SK-N-SH (cell line): ENCODE measurements around the gene GNB5.
"Not testable (repeated sequence)": the region's sequence is repeated elsewhere in the genome, so short reads cannot be mapped to it uniquely, and the experiment has no call there.

Experiments used
- RXRA ChIP-seq: IDR thresholded peaks from 2 replicates; pipeline ENCODE4 v1.4.0; 2012; ENCODE audit warnings: low read depth, mild to moderate bottlenecking, borderline replicate concordance
- TAF1 ChIP-seq: IDR thresholded peaks from 2 replicates; pipeline ENCODE4 v1.6.1; 2012; ENCODE audit warnings: low read depth, mild to moderate bottlenecking, low read length, moderate library complexity, borderline replicate concordance
- TF ChIP-seq, protein P1 (sequence below): fragments of 200-600 bp; sonication (generic); IDR thresholded peaks from 2 replicates; pipeline ENCODE4 v1.6.1; 2017; ENCODE audit warnings: antibody characterized with exemption, mild to moderate bottlenecking, moderate library complexity

DNA sequence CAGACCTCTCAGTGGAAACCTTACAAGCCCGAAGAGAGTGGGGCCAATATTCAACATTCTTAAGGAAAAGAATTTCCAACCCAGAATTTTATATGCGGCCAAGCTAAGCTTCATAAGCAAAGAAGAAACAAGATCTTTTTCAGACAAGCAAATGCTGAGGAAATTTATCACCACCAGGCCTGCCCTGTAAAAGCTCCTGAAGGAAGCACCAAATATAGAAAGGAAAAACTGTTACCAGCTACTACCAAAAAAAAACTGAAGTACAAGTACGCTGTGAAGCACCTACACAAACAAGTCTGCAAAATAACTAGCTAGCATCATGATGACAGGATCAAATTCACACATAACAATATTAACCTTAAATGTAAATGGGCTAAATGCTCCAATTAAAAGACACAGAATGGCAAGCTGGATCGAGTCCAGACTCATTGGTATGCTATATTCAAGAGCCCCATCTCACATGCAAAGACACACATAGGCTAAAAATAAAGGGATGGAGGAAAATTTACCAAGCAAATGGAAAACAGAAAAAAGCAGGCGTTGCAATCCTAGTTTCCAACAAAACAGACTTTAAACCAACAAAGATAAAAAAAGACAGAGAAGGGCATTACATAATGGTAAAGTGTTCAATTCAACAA, 25.6 kb downstream of the GNB5 start:
- not testable (repeated sequence) for TF ChIP-seq TAF1, RXRA
- TF ChIP-seq, protein P1, sequence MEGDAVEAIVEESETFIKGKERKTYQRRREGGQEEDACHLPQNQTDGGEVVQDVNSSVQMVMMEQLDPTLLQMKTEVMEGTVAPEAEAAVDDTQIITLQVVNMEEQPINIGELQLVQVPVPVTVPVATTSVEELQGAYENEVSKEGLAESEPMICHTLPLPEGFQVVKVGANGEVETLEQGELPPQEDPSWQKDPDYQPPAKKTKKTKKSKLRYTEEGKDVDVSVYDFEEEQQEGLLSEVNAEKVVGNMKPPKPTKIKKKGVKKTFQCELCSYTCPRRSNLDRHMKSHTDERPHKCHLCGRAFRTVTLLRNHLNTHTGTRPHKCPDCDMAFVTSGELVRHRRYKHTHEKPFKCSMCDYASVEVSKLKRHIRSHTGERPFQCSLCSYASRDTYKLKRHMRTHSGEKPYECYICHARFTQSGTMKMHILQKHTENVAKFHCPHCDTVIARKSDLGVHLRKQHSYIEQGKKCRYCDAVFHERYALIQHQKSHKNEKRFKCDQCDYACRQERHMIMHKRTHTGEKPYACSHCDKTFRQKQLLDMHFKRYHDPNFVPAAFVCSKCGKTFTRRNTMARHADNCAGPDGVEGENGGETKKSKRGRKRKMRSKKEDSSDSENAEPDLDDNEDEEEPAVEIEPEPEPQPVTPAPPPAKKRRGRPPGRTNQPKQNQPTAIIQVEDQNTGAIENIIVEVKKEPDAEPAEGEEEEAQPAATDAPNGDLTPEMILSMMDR, result not testable (repeated sequence)
